Measurements from ENCODE around the gene OR5D14. TPM values are rescaled to one million over a fixed set of nuclear protein-coding genes. Genes with fewer than 3 reads are reported as not detected.

The OR5D14 gene
- total RNA-seq, 1 donor from 2014 or later = not detected

- DNase-seq = no peak
- Mint-ChIP-seq H3K36me3 (ENCODE audit: unreplicated experiment) (peaks cover 4% of the 10 kb centered on the region), H3K27me3 (ENCODE audit: unreplicated experiment) (peaks cover 3% of the 10 kb centered on the region), H3K9me3 (ENCODE audit: unreplicated experiment) (peaks cover 11% of the 10 kb centered on the region), H3K27ac (ENCODE audit: unreplicated experiment) (no peak within 1 kb of the TSS), H3K4me1 (ENCODE audit: low read depth, unreplicated experiment) (no peaks in the 10 kb centered on the region), H3K4me3 (ENCODE audit: unreplicated experiment) (no peak within 1 kb of the TSS)
- TF ChIP-seq CTCF (IDR thresholded peaks at IDR 0.05; ENCODE audit: partially characterized antibody, unreplicated experiment) = no peak
Observed at GRCh38 chr11:55811067-55811466, 15.7 kb downstream of the OR5D14 start, which contains the start of gene OR5L1. OR5L1 (plus strand) TSS chr11:55811367; CDS start chr11:55811467, 100 bp downstream.

DNA sequence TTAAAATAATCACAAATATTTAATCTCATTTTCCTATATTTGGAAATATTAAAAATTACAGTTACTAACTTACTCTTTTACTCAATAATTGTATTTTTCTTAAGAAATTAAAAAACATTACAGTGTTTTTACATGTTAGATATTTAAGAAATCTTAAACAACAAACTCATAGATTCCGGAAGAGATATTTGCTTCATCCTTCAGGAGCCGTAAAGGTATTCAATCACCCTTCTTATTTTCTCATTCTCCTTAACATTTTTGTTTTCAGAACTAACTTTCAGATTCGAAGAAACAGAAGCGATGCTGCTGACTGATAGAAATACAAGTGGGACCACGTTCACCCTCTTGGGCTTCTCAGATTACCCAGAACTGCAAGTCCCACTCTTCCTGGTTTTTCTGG, 24.0 kb downstream of the OR5D14 start, which contains the start of gene OR5D18:
Gene OR5D18 (plus strand): TSS at position 301 of the 400 bp plus-strand sequence. CDS start 0 bp downstream, at position 301.
- Mint-ChIP-seq H3K4me3 (ENCODE audit: unreplicated experiment) (no peak within 1 kb of the TSS), H3K4me1 (ENCODE audit: low read depth, unreplicated experiment) (no peaks in the 10 kb centered on the region), H3K36me3 (ENCODE audit: unreplicated experiment) (no peaks in the 10 kb centered on the region), H3K27me3 (ENCODE audit: unreplicated experiment) (peaks cover 3% of the 10 kb centered on the region), H3K9me3 (ENCODE audit: unreplicated experiment) (peaks cover 8% of the 10 kb centered on the region), H3K27ac (ENCODE audit: unreplicated experiment) (no peak within 1 kb of the TSS)
- no peak for TF ChIP-seq CTCF (IDR thresholded peaks at IDR 0.05; ENCODE audit: partially characterized antibody, unreplicated experiment)
- DNase-seq = no peak

DNA sequence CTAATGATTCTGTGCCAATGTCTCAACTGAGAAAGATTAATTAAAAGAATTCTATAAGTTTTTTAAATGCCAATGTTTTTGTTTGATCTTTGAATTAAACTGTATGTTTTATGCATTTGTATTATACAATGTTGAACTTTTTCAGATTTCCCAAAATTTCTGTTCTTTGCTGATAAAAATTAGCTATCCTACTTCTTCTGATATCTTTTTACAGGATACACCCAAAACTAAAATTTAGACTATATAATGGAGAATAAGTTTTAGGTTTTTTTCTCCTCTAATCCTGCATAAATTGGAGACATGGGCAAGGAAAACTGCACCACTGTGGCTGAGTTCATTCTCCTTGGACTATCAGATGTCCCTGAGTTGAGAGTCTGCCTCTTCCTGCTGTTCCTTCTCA, 31.6 kb downstream of the OR5D14 start, which contains the start of gene OR5L2:
Gene OR5L2 (plus strand): TSS at position 301 of the 400 bp plus-strand sequence. CDS start 0 bp downstream, at position 301.
- H3K27me3 Mint-ChIP-seq (ENCODE audit: unreplicated experiment) = no peaks in the 10 kb centered on the region
- no peaks in the 10 kb centered on the region for H3K4me1 Mint-ChIP-seq (ENCODE audit: low read depth, unreplicated experiment)
- H3K36me3 Mint-ChIP-seq (ENCODE audit: unreplicated experiment) = no peaks in the 10 kb centered on the region
- no peak for TF ChIP-seq CTCF (IDR thresholded peaks at IDR 0.05; ENCODE audit: partially characterized antibody, unreplicated experiment)
- H3K27ac Mint-ChIP-seq (ENCODE audit: unreplicated experiment) = no peak within 1 kb of the TSS
- no peak within 1 kb of the TSS for H3K4me3 Mint-ChIP-seq (ENCODE audit: unreplicated experiment)
- H3K9me3 Mint-ChIP-seq (ENCODE audit: unreplicated experiment) = peaks cover 8% of the 10 kb centered on the region
- DNase-seq = no peak

DNA sequence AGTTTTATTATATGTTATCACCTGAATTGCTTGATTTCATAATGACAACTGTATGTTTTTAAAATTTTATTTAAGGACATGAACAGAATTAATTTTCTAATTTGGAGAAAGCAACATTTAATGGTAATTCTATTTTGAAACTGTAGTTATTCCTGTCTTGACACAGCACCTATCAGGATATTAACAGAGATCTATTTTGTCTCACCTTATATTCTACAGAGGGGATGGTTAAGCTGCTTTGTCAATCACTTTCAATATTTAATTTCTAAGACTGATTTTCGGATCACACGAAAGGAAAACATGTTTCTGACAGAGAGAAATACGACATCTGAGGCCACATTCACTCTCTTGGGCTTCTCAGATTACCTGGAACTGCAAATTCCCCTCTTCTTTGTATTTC, 43.1 kb downstream of the OR5D14 start, which contains the start of gene OR5D16:
Gene OR5D16 (plus strand): TSS at position 301 of the 400 bp plus-strand sequence. CDS start 0 bp downstream, at position 301.
- H3K36me3 Mint-ChIP-seq (ENCODE audit: unreplicated experiment) = peaks cover 4% of the 10 kb centered on the region
- H3K4me3 Mint-ChIP-seq (ENCODE audit: unreplicated experiment) = no peak within 1 kb of the TSS
- H3K9me3 Mint-ChIP-seq (ENCODE audit: unreplicated experiment) = peaks cover 5% of the 10 kb centered on the region
- H3K27me3 Mint-ChIP-seq (ENCODE audit: unreplicated experiment) = no peaks in the 10 kb centered on the region
- DNase-seq = no peak
- H3K27ac Mint-ChIP-seq (ENCODE audit: unreplicated experiment) = no peak within 1 kb of the TSS
- TF ChIP-seq CTCF (IDR thresholded peaks at IDR 0.05; ENCODE audit: partially characterized antibody, unreplicated experiment) = no peak
- no peaks in the 10 kb centered on the region for H3K4me1 Mint-ChIP-seq (ENCODE audit: low read depth, unreplicated experiment)

Other genes with a start within 250 kb of the OR5D14 start
- not detected for gene OR4C15, start 241.1 kb upstream of the OR5D14 start, total RNA-seq (ENCODE audit: unreplicated experiment)
- gene OR4C16, start 223.4 kb upstream of the OR5D14 start, total RNA-seq (ENCODE audit: unreplicated experiment) = not detected
- gene OR4C11, start 187.9 kb upstream of the OR5D14 start, total RNA-seq (ENCODE audit: unreplicated experiment) = not detected
- gene OR4P4, start 160.4 kb upstream of the OR5D14 start, total RNA-seq (ENCODE audit: unreplicated experiment) = not detected
- not detected for gene OR4S2, start 147.2 kb upstream of the OR5D14 start, total RNA-seq (ENCODE audit: unreplicated experiment)
- not detected for gene OR4C6, start 133.4 kb upstream of the OR5D14 start, total RNA-seq (ENCODE audit: unreplicated experiment)
- gene OR5D13, start 22.1 kb upstream of the OR5D14 start, total RNA-seq (ENCODE audit: unreplicated experiment) = not detected
- not detected for gene OR5L1, start 15.8 kb downstream of the OR5D14 start, total RNA-seq (ENCODE audit: unreplicated experiment)
- not detected for gene OR5D18, start 24.1 kb downstream of the OR5D14 start, total RNA-seq (ENCODE audit: unreplicated experiment)
- gene OR5L2, start 31.7 kb downstream of the OR5D14 start, total RNA-seq (ENCODE audit: unreplicated experiment) = not detected
- not detected for gene OR5D16, start 43.2 kb downstream of the OR5D14 start, total RNA-seq (ENCODE audit: unreplicated experiment)
- gene TRIM51, start 87.7 kb downstream of the OR5D14 start, total RNA-seq (ENCODE audit: unreplicated experiment) = 0.37 TPM
- gene OR5W2, start 119.0 kb downstream of the OR5D14 start, total RNA-seq (ENCODE audit: unreplicated experiment) = not detected
- not detected for gene OR5I1, start 140.8 kb downstream of the OR5D14 start, total RNA-seq (ENCODE audit: unreplicated experiment)
- not detected for gene OR10AG1, start 174.4 kb downstream of the OR5D14 start, total RNA-seq (ENCODE audit: unreplicated experiment)
- not detected for gene OR5F1, start 199.1 kb downstream of the OR5D14 start, total RNA-seq (ENCODE audit: unreplicated experiment)
- not detected for gene OR5AS1, start 232.1 kb downstream of the OR5D14 start, total RNA-seq (ENCODE audit: unreplicated experiment)

Data from glutamatergic neuron (in vitro differentiated cells).